ENCODE data around the gene LRP10.

Gene LRP10

GRCh38 chr14:22926316-22926715 lies 54.8 kb downstream of the LRP10 start:
- no peak for TF ChIP-seq GATA3 (IDR thresholded peaks at IDR 0.05; ENCODE audit: low read depth, low read length)
- TF ChIP-seq GATA2 (IDR thresholded peaks at IDR 0.05; ENCODE audit: low read depth, low read length) = no peak

- TF ChIP-seq GATA3 (IDR thresholded peaks at IDR 0.05; ENCODE audit: low read depth, low read length) = no peak
- no peak for TF ChIP-seq GATA2 (IDR thresholded peaks at IDR 0.05; ENCODE audit: low read depth, low read length)
These were observed 56.9 kb downstream of the LRP10 start for GRCh38 chr14:22928237-22929103.

GRCh38 chr14:22929104-22929960 lies 57.8 kb downstream of the LRP10 start, which contains the start of gene PRMT5:
Gene PRMT5, minus strand, starts transcription at chr14:22929376. Its CDS starts 15 bp downstream, at chr14:22929361.
- no peak; the same call in 1 of the 2 replicates for TF ChIP-seq GATA2 (IDR thresholded peaks at IDR 0.05; ENCODE audit: low read depth, low read length)
- no peak for TF ChIP-seq GATA3 (IDR thresholded peaks at IDR 0.05; ENCODE audit: low read depth, low read length)

- no peak for TF ChIP-seq GATA2 (IDR thresholded peaks at IDR 0.05; ENCODE audit: low read depth, low read length)
- TF ChIP-seq GATA3 (IDR thresholded peaks at IDR 0.05; ENCODE audit: low read depth, low read length) = no peak
These were observed 58.4 kb downstream of the LRP10 start for GRCh38 chr14:22929961-22930364.

Data from SH-SY5Y (cell line).